GM23338 (cell line): Measurements from ENCODE around the gene TM7SF3. TPM values are rescaled to one million over a fixed set of nuclear protein-coding genes. Genes with fewer than 3 reads are reported as not detected.

Experiments
- CREB1 ChIP-seq: fragments of 250-450 bp; sonication (Bioruptor Pico); IDR thresholded peaks from 2 replicates; pipeline ENCODE4 v1.5.0; 2020; ENCODE audit warnings: low read depth, mild to moderate bottlenecking, moderate library complexity
- EZH2phosphoT487 ChIP-seq: fragments of 200-600 bp; sonication (generic); IDR thresholded peaks from one replicate; pipeline ENCODE4 v1.8.1; 2018; ENCODE audit warnings: antibody characterized with exemption; ENCODE audit not compliant: unreplicated experiment
- JUNB ChIP-seq: IDR thresholded peaks from one replicate; pipeline ENCODE4 v1.6.1; 2016; ENCODE audit warnings: antibody characterized with exemption; ENCODE audit not compliant: unreplicated experiment
- NANOG ChIP-seq: IDR thresholded peaks from 2 replicates; pipeline ENCODE4 v1.6.1; 2016; ENCODE audit warnings: antibody characterized with exemption, borderline replicate concordance
- ZNF114 ChIP-seq: fragments of 250-450 bp; sonication (Bioruptor Pico); IDR thresholded peaks from 2 replicates; pipeline ENCODE4 v1.5.0; 2020; ENCODE audit warnings: mild to moderate bottlenecking, moderate library complexity
- ZNF331 ChIP-seq: fragments of 250-450 bp; sonication (Bioruptor Pico); IDR thresholded peaks from 2 replicates; pipeline ENCODE4 v1.5.0; 2020; ENCODE audit warnings: low read depth, mild to moderate bottlenecking, moderate library complexity
- polyA plus RNA-seq: library from polyadenylated mRNA; unstranded; fragments of >200 nt; fragmentation: Nextera tagmentation; extraction: Ambion mirVana; gene quantifications from 2 replicates; pipeline ENCODE4 v1.2.1, GENCODE V29; 2016
- total RNA-seq: library from RNA; depleted of rRNA; stranded (reverse); fragments of >200 nt; shearing (Covaris generic); gene quantifications from 2 replicates; pipeline ENCODE4 v1.2.3, GENCODE V29; 2014
- TF ChIP-seq, protein P1 (sequence below): fragments of 250-450 bp; sonication (Bioruptor Pico); IDR thresholded peaks from 2 replicates; pipeline ENCODE4 v1.5.0; 2020; ENCODE audit warnings: mild to moderate bottlenecking, moderate library complexity
- TF ChIP-seq, protein P2 (sequence below): IDR thresholded peaks from 2 replicates; pipeline ENCODE4 v1.6.1; 2016; ENCODE audit warnings: antibody characterized with exemption
- TF ChIP-seq, protein P3 (sequence below), 2 experiments: fragments of 200-600 bp in 1 of 2; sonication (generic) in 1 of 2; conservative IDR thresholded peaks; 2 replicates each; pipeline versions ENCODE4 v1.5.1 to v1.6.1; 2016 to 2017; ENCODE audit warnings: antibody characterized with exemption in 2 of 2, low read depth in 2 of 2, mild to moderate bottlenecking in 2 of 2, moderate library complexity in 1 of 2
- TF ChIP-seq, protein P4 (sequence below): IDR thresholded peaks from one replicate; pipeline ENCODE4 v1.6.1; 2018; ENCODE audit warnings: antibody characterized with exemption; ENCODE audit not compliant: unreplicated experiment

Gene TM7SF3
- total and polyA plus RNA-seq, 2 experiments from 2014 or later = 30.3 to 121 TPM

DNA sequence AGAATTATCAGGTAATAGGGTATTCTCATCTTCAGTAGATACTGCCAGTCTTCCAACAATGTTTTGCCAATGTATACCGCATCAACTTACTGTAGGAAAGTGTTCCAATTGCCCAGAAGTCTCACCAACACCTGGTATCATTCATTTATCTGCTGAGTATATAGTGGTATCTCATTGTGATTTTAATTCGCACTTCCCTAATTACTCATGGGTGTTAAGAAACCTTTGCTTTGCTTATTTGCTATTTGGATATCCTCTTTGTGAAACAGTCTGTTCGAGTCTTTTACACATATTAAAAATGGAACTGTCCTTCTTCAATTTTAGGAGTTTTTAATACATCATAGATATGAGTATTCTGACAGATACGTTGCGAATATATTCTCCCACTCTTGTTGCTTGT lies 6.1 kb downstream of the TM7SF3 start (continued):
- TF ChIP-seq, protein P1, sequence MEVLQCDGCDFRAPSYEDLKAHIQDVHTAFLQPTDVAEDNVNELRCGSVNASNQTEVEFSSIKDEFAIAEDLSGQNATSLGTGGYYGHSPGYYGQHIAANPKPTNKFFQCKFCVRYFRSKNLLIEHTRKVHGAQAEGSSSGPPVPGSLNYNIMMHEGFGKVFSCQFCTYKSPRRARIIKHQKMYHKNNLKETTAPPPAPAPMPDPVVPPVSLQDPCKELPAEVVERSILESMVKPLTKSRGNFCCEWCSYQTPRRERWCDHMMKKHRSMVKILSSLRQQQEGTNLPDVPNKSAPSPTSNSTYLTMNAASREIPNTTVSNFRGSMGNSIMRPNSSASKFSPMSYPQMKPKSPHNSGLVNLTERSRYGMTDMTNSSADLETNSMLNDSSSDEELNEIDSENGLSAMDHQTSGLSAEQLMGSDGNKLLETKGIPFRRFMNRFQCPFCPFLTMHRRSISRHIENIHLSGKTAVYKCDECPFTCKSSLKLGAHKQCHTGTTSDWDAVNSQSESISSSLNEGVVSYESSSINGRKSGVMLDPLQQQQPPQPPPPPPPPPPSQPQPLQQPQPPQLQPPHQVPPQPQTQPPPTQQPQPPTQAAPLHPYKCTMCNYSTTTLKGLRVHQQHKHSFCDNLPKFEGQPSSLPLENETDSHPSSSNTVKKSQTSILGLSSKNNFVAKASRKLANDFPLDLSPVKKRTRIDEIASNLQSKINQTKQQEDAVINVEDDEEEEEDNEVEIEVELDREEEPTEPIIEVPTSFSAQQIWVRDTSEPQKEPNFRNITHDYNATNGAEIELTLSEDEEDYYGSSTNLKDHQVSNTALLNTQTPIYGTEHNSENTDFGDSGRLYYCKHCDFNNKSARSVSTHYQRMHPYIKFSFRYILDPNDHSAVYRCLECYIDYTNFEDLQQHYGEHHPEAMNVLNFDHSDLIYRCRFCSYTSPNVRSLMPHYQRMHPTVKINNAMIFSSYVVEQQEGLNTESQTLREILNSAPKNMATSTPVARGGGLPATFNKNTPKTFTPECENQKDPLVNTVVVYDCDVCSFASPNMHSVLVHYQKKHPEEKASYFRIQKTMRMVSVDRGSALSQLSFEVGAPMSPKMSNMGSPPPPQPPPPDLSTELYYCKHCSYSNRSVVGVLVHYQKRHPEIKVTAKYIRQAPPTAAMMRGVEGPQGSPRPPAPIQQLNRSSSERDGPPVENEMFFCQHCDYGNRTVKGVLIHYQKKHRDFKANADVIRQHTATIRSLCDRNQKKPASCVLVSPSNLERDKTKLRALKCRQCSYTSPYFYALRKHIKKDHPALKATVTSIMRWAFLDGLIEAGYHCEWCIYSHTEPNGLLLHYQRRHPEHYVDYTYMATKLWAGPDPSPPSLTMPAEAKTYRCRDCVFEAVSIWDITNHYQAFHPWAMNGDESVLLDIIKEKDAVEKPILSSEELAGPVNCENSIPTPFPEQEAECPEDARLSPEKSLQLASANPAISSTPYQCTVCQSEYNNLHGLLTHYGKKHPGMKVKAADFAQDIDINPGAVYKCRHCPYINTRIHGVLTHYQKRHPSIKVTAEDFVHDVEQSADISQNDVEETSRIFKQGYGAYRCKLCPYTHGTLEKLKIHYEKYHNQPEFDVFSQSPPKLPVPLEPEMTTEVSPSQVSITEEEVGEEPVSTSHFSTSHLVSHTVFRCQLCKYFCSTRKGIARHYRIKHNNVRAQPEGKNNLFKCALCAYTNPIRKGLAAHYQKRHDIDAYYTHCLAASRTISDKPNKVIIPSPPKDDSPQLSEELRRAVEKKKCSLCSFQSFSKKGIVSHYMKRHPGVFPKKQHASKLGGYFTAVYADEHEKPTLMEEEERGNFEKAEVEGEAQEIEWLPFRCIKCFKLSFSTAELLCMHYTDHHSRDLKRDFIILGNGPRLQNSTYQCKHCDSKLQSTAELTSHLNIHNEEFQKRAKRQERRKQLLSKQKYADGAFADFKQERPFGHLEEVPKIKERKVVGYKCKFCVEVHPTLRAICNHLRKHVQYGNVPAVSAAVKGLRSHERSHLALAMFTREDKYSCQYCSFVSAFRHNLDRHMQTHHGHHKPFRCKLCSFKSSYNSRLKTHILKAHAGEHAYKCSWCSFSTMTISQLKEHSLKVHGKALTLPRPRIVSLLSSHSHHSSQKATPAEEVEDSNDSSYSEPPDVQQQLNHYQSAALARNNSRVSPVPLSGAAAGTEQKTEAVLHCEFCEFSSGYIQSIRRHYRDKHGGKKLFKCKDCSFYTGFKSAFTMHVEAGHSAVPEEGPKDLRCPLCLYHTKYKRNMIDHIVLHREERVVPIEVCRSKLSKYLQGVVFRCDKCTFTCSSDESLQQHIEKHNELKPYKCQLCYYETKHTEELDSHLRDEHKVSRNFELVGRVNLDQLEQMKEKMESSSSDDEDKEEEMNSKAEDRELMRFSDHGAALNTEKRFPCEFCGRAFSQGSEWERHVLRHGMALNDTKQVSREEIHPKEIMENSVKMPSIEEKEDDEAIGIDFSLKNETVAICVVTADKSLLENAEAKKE (CRISPR knock-in tag) = no peak
- TF ChIP-seq CREB1 = no peak
- no peak for TF ChIP-seq ZNF331
- no peak for TF ChIP-seq JUNB
- no peak for TF ChIP-seq EZH2phosphoT487
- TF ChIP-seq, protein P2, sequence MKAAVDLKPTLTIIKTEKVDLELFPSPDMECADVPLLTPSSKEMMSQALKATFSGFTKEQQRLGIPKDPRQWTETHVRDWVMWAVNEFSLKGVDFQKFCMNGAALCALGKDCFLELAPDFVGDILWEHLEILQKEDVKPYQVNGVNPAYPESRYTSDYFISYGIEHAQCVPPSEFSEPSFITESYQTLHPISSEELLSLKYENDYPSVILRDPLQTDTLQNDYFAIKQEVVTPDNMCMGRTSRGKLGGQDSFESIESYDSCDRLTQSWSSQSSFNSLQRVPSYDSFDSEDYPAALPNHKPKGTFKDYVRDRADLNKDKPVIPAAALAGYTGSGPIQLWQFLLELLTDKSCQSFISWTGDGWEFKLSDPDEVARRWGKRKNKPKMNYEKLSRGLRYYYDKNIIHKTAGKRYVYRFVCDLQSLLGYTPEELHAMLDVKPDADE = no peak
- TF ChIP-seq ZNF114 (CRISPR knock-in tag) = no peak
- no peak for TF ChIP-seq NANOG
- TF ChIP-seq, protein P3, sequence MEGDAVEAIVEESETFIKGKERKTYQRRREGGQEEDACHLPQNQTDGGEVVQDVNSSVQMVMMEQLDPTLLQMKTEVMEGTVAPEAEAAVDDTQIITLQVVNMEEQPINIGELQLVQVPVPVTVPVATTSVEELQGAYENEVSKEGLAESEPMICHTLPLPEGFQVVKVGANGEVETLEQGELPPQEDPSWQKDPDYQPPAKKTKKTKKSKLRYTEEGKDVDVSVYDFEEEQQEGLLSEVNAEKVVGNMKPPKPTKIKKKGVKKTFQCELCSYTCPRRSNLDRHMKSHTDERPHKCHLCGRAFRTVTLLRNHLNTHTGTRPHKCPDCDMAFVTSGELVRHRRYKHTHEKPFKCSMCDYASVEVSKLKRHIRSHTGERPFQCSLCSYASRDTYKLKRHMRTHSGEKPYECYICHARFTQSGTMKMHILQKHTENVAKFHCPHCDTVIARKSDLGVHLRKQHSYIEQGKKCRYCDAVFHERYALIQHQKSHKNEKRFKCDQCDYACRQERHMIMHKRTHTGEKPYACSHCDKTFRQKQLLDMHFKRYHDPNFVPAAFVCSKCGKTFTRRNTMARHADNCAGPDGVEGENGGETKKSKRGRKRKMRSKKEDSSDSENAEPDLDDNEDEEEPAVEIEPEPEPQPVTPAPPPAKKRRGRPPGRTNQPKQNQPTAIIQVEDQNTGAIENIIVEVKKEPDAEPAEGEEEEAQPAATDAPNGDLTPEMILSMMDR (conservative IDR thresholded peaks at IDR 0.05; ENCODE audit: low read depth in 2 of 2) = no peak
- TF ChIP-seq, protein P4, sequence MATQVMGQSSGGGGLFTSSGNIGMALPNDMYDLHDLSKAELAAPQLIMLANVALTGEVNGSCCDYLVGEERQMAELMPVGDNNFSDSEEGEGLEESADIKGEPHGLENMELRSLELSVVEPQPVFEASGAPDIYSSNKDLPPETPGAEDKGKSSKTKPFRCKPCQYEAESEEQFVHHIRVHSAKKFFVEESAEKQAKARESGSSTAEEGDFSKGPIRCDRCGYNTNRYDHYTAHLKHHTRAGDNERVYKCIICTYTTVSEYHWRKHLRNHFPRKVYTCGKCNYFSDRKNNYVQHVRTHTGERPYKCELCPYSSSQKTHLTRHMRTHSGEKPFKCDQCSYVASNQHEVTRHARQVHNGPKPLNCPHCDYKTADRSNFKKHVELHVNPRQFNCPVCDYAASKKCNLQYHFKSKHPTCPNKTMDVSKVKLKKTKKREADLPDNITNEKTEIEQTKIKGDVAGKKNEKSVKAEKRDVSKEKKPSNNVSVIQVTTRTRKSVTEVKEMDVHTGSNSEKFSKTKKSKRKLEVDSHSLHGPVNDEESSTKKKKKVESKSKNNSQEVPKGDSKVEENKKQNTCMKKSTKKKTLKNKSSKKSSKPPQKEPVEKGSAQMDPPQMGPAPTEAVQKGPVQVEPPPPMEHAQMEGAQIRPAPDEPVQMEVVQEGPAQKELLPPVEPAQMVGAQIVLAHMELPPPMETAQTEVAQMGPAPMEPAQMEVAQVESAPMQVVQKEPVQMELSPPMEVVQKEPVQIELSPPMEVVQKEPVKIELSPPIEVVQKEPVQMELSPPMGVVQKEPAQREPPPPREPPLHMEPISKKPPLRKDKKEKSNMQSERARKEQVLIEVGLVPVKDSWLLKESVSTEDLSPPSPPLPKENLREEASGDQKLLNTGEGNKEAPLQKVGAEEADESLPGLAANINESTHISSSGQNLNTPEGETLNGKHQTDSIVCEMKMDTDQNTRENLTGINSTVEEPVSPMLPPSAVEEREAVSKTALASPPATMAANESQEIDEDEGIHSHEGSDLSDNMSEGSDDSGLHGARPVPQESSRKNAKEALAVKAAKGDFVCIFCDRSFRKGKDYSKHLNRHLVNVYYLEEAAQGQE = no peak
